IgD-negative memory B cell (primary cell): ENCODE measurements around the gene BMP10. TPM values are rescaled to one million over a fixed set of nuclear protein-coding genes. Genes with fewer than 3 reads are reported as not detected.

Experiments used
- H3K27ac Mint-ChIP-seq, 3 donors: one replicate each; pipeline ENCODE4 v1.8.0; 2020 to 2022; ENCODE audit warnings: mild to moderate bottlenecking in 3 of 3, mixed read lengths in 3 of 3, moderate library complexity in 1 of 3
- H3K27me3 Mint-ChIP-seq: one replicate; pipeline ENCODE4 v1.8.0; 2021; ENCODE audit warnings: mixed read lengths
- H3K36me3 Mint-ChIP-seq: one replicate; pipeline ENCODE4 v1.8.0; 2020; ENCODE audit warnings: mild to moderate bottlenecking, mixed read lengths
- H3K4me1 Mint-ChIP-seq, 3 donors: one replicate each; pipeline ENCODE4 v1.8.0; 2020 to 2022; ENCODE audit warnings: mixed read lengths in 3 of 3, mild to moderate bottlenecking in 1 of 3
- H3K4me3 Mint-ChIP-seq, 4 donors: one replicate each; pipeline ENCODE4 v1.8.0; 2020 to 2022; ENCODE audit warnings: mild to moderate bottlenecking in 4 of 4, mixed read lengths in 4 of 4, moderate library complexity in 3 of 4
- H3K9me3 Mint-ChIP-seq, 3 donors: one replicate each; pipeline ENCODE4 v1.8.0; 2020 to 2021; ENCODE audit warnings: mixed read lengths in 3 of 3, mild to moderate bottlenecking in 1 of 3
- polyA plus RNA-seq: library from polyadenylated mRNA; unstranded; fragments of 300-500 nt; fragmentation: Illumina TruSeq; gene quantifications from one replicate; pipeline ENCODE4 v1.2.3, GENCODE V29; 2021

Gene BMP10
- polyA plus RNA-seq, 1 donor from 2014 or later, result not detected

- H3K27me3 Mint-ChIP-seq, result peaks cover 5% of the 10 kb centered on the region
- H3K4me3 Mint-ChIP-seq, result no peak overlapping the region
- no peak overlapping the region for H3K27ac Mint-ChIP-seq
- peaks cover 0 to 2% (median 0%) of the 10 kb centered on the region in 3 donors for H3K4me1 Mint-ChIP-seq
- peaks cover 5% of the 10 kb centered on the region for H3K36me3 Mint-ChIP-seq
- H3K9me3 Mint-ChIP-seq, result no peaks in the 10 kb centered on the region
Observed at GRCh38 chr2:68849579-68850030, 21.6 kb downstream of the BMP10 start.

- Mint-ChIP-seq H3K27me3 (peaks cover 5% of the 10 kb centered on the region), H3K4me1 (peaks cover 0 to 2% (median 0%) of the 10 kb centered on the region in 3 donors), H3K4me3 (no peak overlapping the region), H3K27ac (peak overlapping the region in 1 of 3 donors; percentile 1), H3K9me3 (no peaks in the 10 kb centered on the region), H3K36me3 (peaks cover 5% of the 10 kb centered on the region)
Observed at GRCh38 chr2:68847751-68848150, 23.4 kb downstream of the BMP10 start.

GRCh38 chr2:68846091-68846490 is 25.1 kb downstream of the BMP10 start:
- no peak overlapping the region for H3K27ac Mint-ChIP-seq

GRCh38 chr2:68845043-68845442 is 26.2 kb downstream of the BMP10 start:
- Mint-ChIP-seq H3K27me3 (peaks cover 3% of the 10 kb centered on the region), H3K4me3 (no peak overlapping the region), H3K36me3 (peaks cover 5% of the 10 kb centered on the region), H3K9me3 (no peaks in the 10 kb centered on the region), H3K27ac (no peak overlapping the region), H3K4me1 (peaks cover 0 to 2% (median 0%) of the 10 kb centered on the region in 3 donors)

More at GRCh38 chr2:68846091-68846490, 25.1 kb downstream of the BMP10 start:
- H3K36me3 Mint-ChIP-seq, result peaks cover 5% of the 10 kb centered on the region
- H3K4me3 Mint-ChIP-seq, result no peak overlapping the region
- H3K9me3 Mint-ChIP-seq, result no peaks in the 10 kb centered on the region
- H3K4me1 Mint-ChIP-seq, result peaks cover 0 to 2% (median 0%) of the 10 kb centered on the region in 3 donors
- peaks cover 5% of the 10 kb centered on the region for H3K27me3 Mint-ChIP-seq

GRCh38 chr2:68839260-68839833 is 31.9 kb downstream of the BMP10 start:
- no peaks in the 10 kb centered on the region for H3K9me3 Mint-ChIP-seq
- H3K27ac Mint-ChIP-seq, result no peak overlapping the region
- no peaks in the 10 kb centered on the region for H3K27me3 Mint-ChIP-seq
- H3K36me3 Mint-ChIP-seq, result no peaks in the 10 kb centered on the region
- no peak overlapping the region for H3K4me3 Mint-ChIP-seq
- peaks cover 26 to 29% (median 28%) of the 10 kb centered on the region in 3 donors for H3K4me1 Mint-ChIP-seq

GRCh38 chr2:68838641-68839040 is 32.6 kb downstream of the BMP10 start:
- Mint-ChIP-seq H3K36me3 (no peaks in the 10 kb centered on the region), H3K4me3 (no peak overlapping the region), H3K9me3 (no peaks in the 10 kb centered on the region), H3K4me1 (peaks cover 32 to 34% (median 32%) of the 10 kb centered on the region in 3 donors), H3K27ac (no peak overlapping the region), H3K27me3 (no peaks in the 10 kb centered on the region)

GRCh38 chr2:68837861-68838341 is 33.3 kb downstream of the BMP10 start:
- Mint-ChIP-seq H3K27ac (peak overlapping the region in 1 of 3 donors; percentile 8), H3K4me1 (peaks cover 36 to 41% (median 39%) of the 10 kb centered on the region in 3 donors), H3K9me3 (no peaks in the 10 kb centered on the region), H3K4me3 (peak overlapping the region in 1 of 4 donors; percentile 45), H3K36me3 (no peaks in the 10 kb centered on the region), H3K27me3 (no peaks in the 10 kb centered on the region)

- Mint-ChIP-seq H3K27ac (peak overlapping the region in 2 of 3 donors; percentile 8 to 81), H3K36me3 (no peaks in the 10 kb centered on the region), H3K9me3 (no peaks in the 10 kb centered on the region), H3K4me3 (peak overlapping the region in 1 of 4 donors; percentile 79), H3K27me3 (no peaks in the 10 kb centered on the region), H3K4me1 (peaks cover 42 to 47% (median 45%) of the 10 kb centered on the region in 3 donors)
Observed at GRCh38 chr2:68837164-68837860, 33.9 kb downstream of the BMP10 start.

GRCh38 chr2:68835621-68836020 is 35.6 kb downstream of the BMP10 start:
- no peaks in the 10 kb centered on the region for H3K36me3 Mint-ChIP-seq
- H3K27me3 Mint-ChIP-seq, result no peaks in the 10 kb centered on the region
- no peak overlapping the region for H3K27ac Mint-ChIP-seq
- H3K4me3 Mint-ChIP-seq, result peak overlapping the region in 1 of 4 donors; percentile 65
- H3K4me1 Mint-ChIP-seq, result peaks cover 54 to 60% (median 57%) of the 10 kb centered on the region in 3 donors
- no peaks in the 10 kb centered on the region for H3K9me3 Mint-ChIP-seq

GRCh38 chr2:68834737-68835376 is 36.3 kb downstream of the BMP10 start:
- Mint-ChIP-seq H3K27ac (peak overlapping the region in 1 of 3 donors; percentile 71), H3K9me3 (no peaks in the 10 kb centered on the region), H3K27me3 (no peaks in the 10 kb centered on the region), H3K4me1 (peaks cover 57 to 65% (median 59%) of the 10 kb centered on the region in 3 donors), H3K4me3 (peak overlapping the region in 2 of 4 donors; percentile 20 to 26), H3K36me3 (no peaks in the 10 kb centered on the region)

GRCh38 chr2:68833162-68833561 is 38.0 kb downstream of the BMP10 start:
- H3K27ac Mint-ChIP-seq, result peak overlapping the region; percentile 46 to 85 (median 61)
- H3K36me3 Mint-ChIP-seq, result no peaks in the 10 kb centered on the region
- no peaks in the 10 kb centered on the region for H3K27me3 Mint-ChIP-seq
- peaks cover 71 to 80% (median 73%) of the 10 kb centered on the region in 3 donors for H3K4me1 Mint-ChIP-seq
- no peaks in the 10 kb centered on the region for H3K9me3 Mint-ChIP-seq
- H3K4me3 Mint-ChIP-seq, result peak overlapping the region in 2 of 4 donors; percentile 63 to 81

- Mint-ChIP-seq H3K4me3 (peak overlapping the region in 3 of 4 donors; percentile 7 to 81 (median 43)), H3K9me3 (no peaks in the 10 kb centered on the region), H3K27me3 (no peaks in the 10 kb centered on the region), H3K36me3 (no peaks in the 10 kb centered on the region), H3K27ac (peak overlapping the region; percentile 61 to 85 (median 83)), H3K4me1 (peaks cover 66 to 77% (median 70%) of the 10 kb centered on the region in 3 donors)
Observed at GRCh38 chr2:68832233-68832869, 38.8 kb downstream of the BMP10 start.

GRCh38 chr2:68831686-68832232 is 39.4 kb downstream of the BMP10 start:
- Mint-ChIP-seq H3K4me1 (peaks cover 61 to 72% (median 65%) of the 10 kb centered on the region in 3 donors), H3K9me3 (no peaks in the 10 kb centered on the region), H3K4me3 (peak overlapping the region in 3 of 4 donors; percentile 3 to 81 (median 7)), H3K27me3 (no peaks in the 10 kb centered on the region), H3K27ac (peak overlapping the region; percentile 61 to 85 (median 83)), H3K36me3 (no peaks in the 10 kb centered on the region)

GRCh38 chr2:68829749-68830148 is 41.4 kb downstream of the BMP10 start:
- Mint-ChIP-seq H3K4me3 (no peak overlapping the region), H3K36me3 (peaks cover 2% of the 10 kb centered on the region), H3K9me3 (no peaks in the 10 kb centered on the region), H3K27me3 (no peaks in the 10 kb centered on the region), H3K4me1 (peaks cover 48 to 63% (median 56%) of the 10 kb centered on the region in 3 donors), H3K27ac (peak overlapping the region; percentile 64 to 89 (median 72))
